IMR-90 (cell line): Measurements from ENCODE around the gene MSLN. TPM values are rescaled to one million over a fixed set of nuclear protein-coding genes. Genes with fewer than 3 reads are reported as not detected.

ENCODE experiments used
- ATAC-seq: fragments of 200-7000 bp; cut with Tn5 transposase; 2 replicates; pipeline ENCODE4 v1.9.1; 2020; ENCODE audit warnings: low read depth, mild to moderate bottlenecking, moderate library complexity
- BruUV-seq: library from RNA; stranded (reverse); fragments of 400-500 nt; replicated peaks from 2 replicates; lab custom pipeline; 2021; lab: Mats Ljungman, UMichigan
- CTCF ChIA-PET: fragments of 300-600 bp; formaldehyde crosslinking; extraction: SDS; loops from one replicate; lab custom pipeline; 2021; ENCODE audit warnings: antibody characterized with exemption; lab: Yijun Ruan, JAX
- POLR2A ChIA-PET: fragments of 300-600 bp; sonication (Branson Sonifier 250); formaldehyde crosslinking; loops from one replicate; lab custom pipeline; 2022; ENCODE audit warnings: antibody characterized with exemption; ENCODE audit not compliant: unreplicated experiment; lab: Charles Lee
- DNase-seq: peaks from one replicate; pipeline ENCODE4 v3.0.0; 2013
- H2AFZ ChIP-seq: replicated peaks from 2 replicates; pipeline ENCODE3; 2013; ENCODE audit warnings: low read length, mild to moderate bottlenecking; ENCODE audit not compliant: poor library complexity
- H2AK5ac ChIP-seq: 2 replicates; pipeline ENCODE4 v1.6.1; 2013; ENCODE audit warnings: low read depth, low read length, inconsistent platforms
- H2AK9ac ChIP-seq: replicated peaks from 2 replicates; pipeline ENCODE3; 2013; ENCODE audit warnings: mild to moderate bottlenecking, low read depth, low read length, moderate library complexity; ENCODE audit not compliant: poor library complexity
- H2BK120ac ChIP-seq: 2 replicates; pipeline ENCODE4 v1.6.1; 2013; ENCODE audit warnings: low read depth, low read length, inconsistent platforms
- H2BK15ac ChIP-seq: 3 replicates; pipeline ENCODE4 v1.6.1; 2013; ENCODE audit warnings: low read depth, low read length, inconsistent platforms
- H2BK20ac ChIP-seq: 2 replicates; pipeline ENCODE4 v1.6.1; 2013; ENCODE audit warnings: low read depth, mild to moderate bottlenecking, inconsistent platforms, low read length, moderate library complexity
- H2BK5ac ChIP-seq: 2 replicates; pipeline ENCODE4 v1.6.1; 2013; ENCODE audit warnings: mild to moderate bottlenecking, low read depth, low read length, inconsistent platforms; ENCODE audit not compliant: poor library complexity, severe bottlenecking
- H3K14ac ChIP-seq: replicated peaks from 2 replicates; pipeline ENCODE4 v1.6.1; 2013; ENCODE audit warnings: low read depth, low read length, inconsistent platforms
- H3K18ac ChIP-seq: 2 replicates; pipeline ENCODE4 v1.6.1; 2013; ENCODE audit warnings: low read depth, low read length, control low read depth
- H3K23ac ChIP-seq: 2 replicates; pipeline ENCODE4 v1.6.1; 2013; ENCODE audit warnings: low read depth, low read length, inconsistent platforms
- H3K27ac ChIP-seq: 2 replicates; pipeline ENCODE4 v1.5.1; 2013; ENCODE audit warnings: mild to moderate bottlenecking, control low read depth, low read length; ENCODE audit not compliant: insufficient read depth
- H3K27me3 ChIP-seq: 2 replicates; pipeline ENCODE4 v1.6.1; 2013; ENCODE audit warnings: low read length; ENCODE audit not compliant: control insufficient read depth, insufficient read depth
- H3K36me3 ChIP-seq: 2 replicates; pipeline ENCODE4 v1.6.1; 2013; ENCODE audit warnings: low read length, mixed read lengths; ENCODE audit not compliant: control insufficient read depth, insufficient read depth
- H3K4ac ChIP-seq: 2 replicates; pipeline ENCODE4 v1.6.1; 2013; ENCODE audit warnings: low read depth, low read length, inconsistent platforms
- H3K4me1 ChIP-seq: 2 replicates; pipeline ENCODE4 v1.6.1; 2013; ENCODE audit warnings: low read length, mixed read lengths; ENCODE audit not compliant: control insufficient read depth, insufficient read depth
- H3K4me2 ChIP-seq: 2 replicates; pipeline ENCODE4 v1.6.1; 2013; ENCODE audit warnings: low read depth, mild to moderate bottlenecking, control low read depth, low read length, moderate library complexity
- H3K4me3 ChIP-seq: 2 replicates; pipeline ENCODE4 v1.5.1; 2013; ENCODE audit warnings: low read depth, mild to moderate bottlenecking, control low read depth, low read length, moderate library complexity; ENCODE audit not compliant: insufficient read depth
- H3K56ac ChIP-seq: 2 replicates; pipeline ENCODE4 v1.6.1; 2013; ENCODE audit warnings: low read length, inconsistent platforms; ENCODE audit not compliant: insufficient read depth; ENCODE audit errors: extremely low read depth
- H3K79me1 ChIP-seq, 2 experiments: 2 replicates each; pipeline ENCODE4 v1.6.1; 2013; ENCODE audit warnings: low read length in 2 of 2, inconsistent platforms in 1 of 2, low read depth in 1 of 2
- H3K9ac ChIP-seq: 2 replicates; pipeline ENCODE4 v1.6.1; 2013; ENCODE audit warnings: low read depth, low read length, control low read depth
- H3K9me1 ChIP-seq: 2 replicates; pipeline ENCODE4 v1.6.1; 2013; ENCODE audit warnings: low read length, inconsistent platforms; ENCODE audit not compliant: insufficient read depth
- H3K9me3 ChIP-seq: 2 replicates; pipeline ENCODE4 v1.6.1; 2013; ENCODE audit warnings: low read length; ENCODE audit not compliant: control insufficient read depth, insufficient read depth
- H4K20me1 ChIP-seq: 2 replicates; pipeline ENCODE4 v1.6.1; 2013; ENCODE audit warnings: low read length, inconsistent platforms; ENCODE audit not compliant: insufficient read depth
- H4K5ac ChIP-seq: 2 replicates; pipeline ENCODE4 v1.6.1; 2013; ENCODE audit warnings: mild to moderate bottlenecking, low read depth, low read length, control low read depth
- H4K8ac ChIP-seq, 2 experiments: 2 replicates each; pipeline ENCODE4 v1.6.1; 2013; ENCODE audit warnings: low read depth in 2 of 2, low read length in 2 of 2, control low read depth in 1 of 2, inconsistent platforms in 1 of 2
- H4K91ac ChIP-seq: 2 replicates; pipeline ENCODE4 v1.6.1; 2013; ENCODE audit warnings: low read depth, low read length, inconsistent platforms; ENCODE audit not compliant: insufficient read depth
- BHLHE40 ChIP-seq: fragments of 150-350 bp; IDR thresholded peaks from 2 replicates; pipeline ENCODE4 v1.6.1; 2016; ENCODE audit warnings: mild to moderate bottlenecking, low read depth, low read length
- CEBPB ChIP-seq: IDR thresholded peaks from 2 replicates; pipeline ENCODE4 v1.6.1; 2012; ENCODE audit warnings: low read depth, low read length, improper control_type of control experiment
- CHD1 ChIP-seq: IDR thresholded peaks from 2 replicates; pipeline ENCODE4 v1.6.1; 2012; ENCODE audit warnings: low read depth, low read length, improper control_type of control experiment
- CTCF ChIP-seq: conservative IDR thresholded peaks from 2 replicates; pipeline ENCODE4 v1.5.1; 2012; ENCODE audit warnings: mild to moderate bottlenecking, low read depth, low read length, improper control_type of control experiment
- ELK1 ChIP-seq: fragments of 150-350 bp; IDR thresholded peaks from 2 replicates; pipeline ENCODE4 v1.6.1; 2016; ENCODE audit warnings: low read depth, mild to moderate bottlenecking, low read length, moderate library complexity, borderline replicate concordance
- FOS ChIP-seq: fragments of 150-350 bp; IDR thresholded peaks from 2 replicates; pipeline ENCODE4 v1.6.1; 2016; ENCODE audit warnings: low read depth, low read length
- MAFK ChIP-seq: IDR thresholded peaks from 2 replicates; pipeline ENCODE4 v1.6.1; 2012; ENCODE audit warnings: low read depth, low read length, improper control_type of control experiment
- MAZ ChIP-seq: IDR thresholded peaks from 2 replicates; pipeline ENCODE4 v1.6.1; 2012; ENCODE audit warnings: low read depth, mild to moderate bottlenecking, low read length, improper control_type of control experiment, moderate library complexity, borderline replicate concordance
- MXI1 ChIP-seq: IDR thresholded peaks from 2 replicates; pipeline ENCODE4 v1.6.1; 2012; ENCODE audit warnings: low read depth, mild to moderate bottlenecking, low read length, moderate library complexity, borderline replicate concordance
- NFE2L2 ChIP-seq: fragments of 150-350 bp; IDR thresholded peaks from 2 replicates; pipeline ENCODE4 v1.6.1; 2016; ENCODE audit warnings: low read depth, mild to moderate bottlenecking, low read length
- POLR2A ChIP-seq: IDR thresholded peaks from 2 replicates; pipeline ENCODE4 v1.6.1; 2012; ENCODE audit warnings: mild to moderate bottlenecking, low read depth, low read length
- RAD21 ChIP-seq: IDR thresholded peaks from 2 replicates; pipeline ENCODE4 v1.6.1; 2012; ENCODE audit warnings: low read length, improper control_type of control experiment
- RCOR1 ChIP-seq: IDR thresholded peaks from 2 replicates; pipeline ENCODE4 v1.6.1; 2012; ENCODE audit warnings: mild to moderate bottlenecking, low read length, improper control_type of control experiment; ENCODE audit not compliant: insufficient replicate concordance
- SMC3 ChIP-seq: fragments of 150-350 bp; IDR thresholded peaks from 2 replicates; pipeline ENCODE4 v1.6.1; 2016; ENCODE audit warnings: low read depth, mild to moderate bottlenecking, antibody characterized with exemption, low read length, moderate library complexity
- USF2 ChIP-seq: fragments of 150-350 bp; IDR thresholded peaks from 2 replicates; pipeline ENCODE4 v1.6.1; 2017; ENCODE audit warnings: mild to moderate bottlenecking, antibody characterized with exemption, low read length, low read depth
- WGBS, 2 experiments: methylation state at CpG; one replicate each; pipeline versions ENCODE4 v1.1.5 to v1.1.7; 2013; ENCODE audit warnings: missing lambda C conversion rate in 2 of 2; ENCODE audit not compliant: insufficient read length in 1 of 2; ENCODE audit errors: extremely low coverage in 2 of 2; 5-methylcytosine and 5-hydroxymethylcytosine counted together
- dilution Hi-C: fragments of 300-500 bp; cut with HindIII; formaldehyde crosslinking; loops from one replicate; pipeline ENCODE4 v1.14.3; 2018; ENCODE audit warnings: low sequenced_read_pairs; ENCODE audit not compliant: unreplicated experiment
- in situ Hi-C: fragments of 300-500 bp; cut with MboI; formaldehyde crosslinking; loops from 3 replicates; pipeline ENCODE4 v1.14.3; 2019; ENCODE audit warnings: low sequenced_read_pairs, inconsistent platforms, mixed read lengths
- intact Hi-C: fragments of 100-400 bp; cut with micrococcal nuclease; formaldehyde crosslinking; loops from 2 replicates; pipeline ENCODE4 v1.10.0; 2022
- polyA plus RNA-seq, 3 experiments: library from polyadenylated mRNA; depleted of rRNA; stranded (reverse); fragments of >200 nt; gene quantifications; 2 replicates each; pipeline ENCODE4 v1.2.3, GENCODE V29; 2012; ENCODE audit warnings: low replicate concordance in 1 of 3
- total RNA-seq: library from RNA; depleted of rRNA; stranded (reverse); fragments of >200 nt; gene quantifications from 2 replicates; pipeline ENCODE4 v1.2.3, GENCODE V29; 2012

The MSLN gene
- total and polyA plus RNA-seq, 2 of the 4 experiments (the other 2 are of a cell fraction): 0.14 TPM; not detected in 1

- Histone ChIP-seq H3K18ac (no peak overlapping the region), H2BK5ac (peak overlapping the region; percentile 93), H2BK20ac (no peak overlapping the region), H3K56ac (peak overlapping the region; percentile 57), H3K9me1 (no peaks in the 10 kb centered on the region), H2BK15ac (no peak overlapping the region), H3K23ac (0 out of 2 replicates have a peak overlapping the region, but pooled peaks have one; percentile 11), H3K4me2 (peak overlapping the region; percentile 68), H3K14ac (peak overlapping the region; percentile 10; the same call in 1 of the 2 replicates), H4K8ac (peak overlapping the region; percentile 92 to 94), H3K79me1 (peaks cover 13 to 23% of the 10 kb centered on the region in 2 experiments), H3K27me3 (no peaks in the 10 kb centered on the region), H3K4me3 (peak overlapping the region; percentile 98), H3K4me1 (peaks cover 17% of the 10 kb centered on the region), H4K91ac (peak overlapping the region; percentile 20), H4K5ac (peak overlapping the region; percentile 6; the same call in 1 of the 2 replicates), H3K27ac (peak overlapping the region; percentile 75), H2BK120ac (peak overlapping the region; percentile 10; the same call in 1 of the 2 replicates), H3K4ac (peak overlapping the region; percentile 83), H2AK9ac (peak overlapping the region; percentile 92), H2AFZ (peak overlapping the region; percentile 96), H3K9me3 (no peaks in the 10 kb centered on the region), H2AK5ac (peak overlapping the region; percentile 72; the same call in 1 of the 2 replicates), H3K36me3 (peaks cover 1% of the 10 kb centered on the region; the same call in 1 of the 2 replicates), H4K20me1 (peaks cover 7% of the 10 kb centered on the region), H3K9ac (peak overlapping the region; percentile 79)
- dilution Hi-C loops (no loop called here), intact Hi-C loops (no loop called here), in situ Hi-C loops (loop anchor here (25.0 kb wide), 1 partner anchor 342 kb away; the partner anchor contains the start of gene SSTR5)
- no TSS peak for BruUV-seq
- ATAC-seq: peak; percentile 53
- DNase-seq: peak; percentile 70
- ChIA-PET POLR2A (interaction anchor here (0.5 kb wide), 1 partner anchor 11 kb away, joined by 4 read pairs; no protein-coding TSS in a partner anchor), CTCF (no interaction called here)
- 0% methylated on average over 14 of the region's 38 CpGs; no CpG with 5 or more reads in 1 of the 2 experiments for WGBS, 2 experiments
- TF ChIP-seq FOS: no peak
- no peak for TF ChIP-seq POLR2A
- peak; percentile 42 for TF ChIP-seq CTCF
- TF ChIP-seq RCOR1: peak; percentile 18
- TF ChIP-seq CEBPB: no peak
- TF ChIP-seq USF2: no peak
- no peak for TF ChIP-seq NFE2L2
- TF ChIP-seq RAD21: no peak
- peak; percentile 58; the same call in 1 of the 2 replicates for TF ChIP-seq MAZ
- no peak for TF ChIP-seq MAFK
- TF ChIP-seq MXI1: peak; percentile 47; the same call in 1 of the 2 replicates
- TF ChIP-seq SMC3: no peak
- TF ChIP-seq CHD1: no peak
- no peak for TF ChIP-seq ELK1
- peak; percentile 84 for TF ChIP-seq BHLHE40
Measured at GRCh38 chr16:720447-720989, 40.0 kb upstream of the MSLN start.
